ENCODE results near the gene MED23.

MED23 gene

GRCh38 chr6:131635384-131636340 is 7.6 kb upstream of the MED23 start:
- TF ChIP-seq CTCF (IDR thresholded peaks at IDR 0.05; ENCODE audit: borderline replicate concordance, insufficient read depth, low read depth, low read length), result no peak

GRCh38 chr6:131631625-131632289 is 3.7 kb upstream of the MED23 start:
- TF ChIP-seq CTCF (IDR thresholded peaks at IDR 0.05; ENCODE audit: borderline replicate concordance, insufficient read depth, low read depth, low read length), result no peak
- no peak overlapping the region for H3K4me3 ChIP-seq (ENCODE audit: low read depth, low read length)

More at GRCh38 chr6:131635384-131636340, 7.6 kb upstream of the MED23 start:
- H3K4me3 ChIP-seq (ENCODE audit: low read depth, low read length), result no peak overlapping the region

GRCh38 chr6:131629651-131630050 is 1.6 kb upstream of the MED23 start:
- no peak for TF ChIP-seq CTCF (IDR thresholded peaks at IDR 0.05; ENCODE audit: borderline replicate concordance, insufficient read depth, low read depth, low read length)
- no peak overlapping the region for H3K4me3 ChIP-seq (ENCODE audit: low read depth, low read length)

- no peak overlapping the region for H3K4me3 ChIP-seq (ENCODE audit: low read depth, low read length)
- no peak for TF ChIP-seq CTCF (IDR thresholded peaks at IDR 0.05; ENCODE audit: borderline replicate concordance, insufficient read depth, low read depth, low read length)
Measured at GRCh38 chr6:131628726-131629125, 684 bp upstream of the MED23 start.

GRCh38 chr6:131615275-131615674 is 12.8 kb downstream of the MED23 start:
- no peak overlapping the region for H3K4me3 ChIP-seq (ENCODE audit: low read depth, low read length)
- TF ChIP-seq CTCF (IDR thresholded peaks at IDR 0.05; ENCODE audit: borderline replicate concordance, insufficient read depth, low read depth, low read length), result no peak

- no peak overlapping the region for H3K4me3 ChIP-seq (ENCODE audit: low read depth, low read length)
- TF ChIP-seq CTCF (IDR thresholded peaks at IDR 0.05; ENCODE audit: borderline replicate concordance, insufficient read depth, low read depth, low read length), result no peak
Measured at GRCh38 chr6:131613296-131613925, 14.6 kb downstream of the MED23 start.

Data from GM12875 (cell line).